ENCODE data around the gene ITFG2. TPM values are rescaled to one million over a fixed set of nuclear protein-coding genes. Genes with fewer than 3 reads are reported as not detected.
"Not testable (repeated sequence)": the region's sequence is repeated elsewhere in the genome, so short reads cannot be mapped to it uniquely, and the experiment has no call there.

Gene ITFG2
- total and polyA plus RNA-seq, 2 experiments from 2014 or later: 17.3 to 32.6 TPM

DNA sequence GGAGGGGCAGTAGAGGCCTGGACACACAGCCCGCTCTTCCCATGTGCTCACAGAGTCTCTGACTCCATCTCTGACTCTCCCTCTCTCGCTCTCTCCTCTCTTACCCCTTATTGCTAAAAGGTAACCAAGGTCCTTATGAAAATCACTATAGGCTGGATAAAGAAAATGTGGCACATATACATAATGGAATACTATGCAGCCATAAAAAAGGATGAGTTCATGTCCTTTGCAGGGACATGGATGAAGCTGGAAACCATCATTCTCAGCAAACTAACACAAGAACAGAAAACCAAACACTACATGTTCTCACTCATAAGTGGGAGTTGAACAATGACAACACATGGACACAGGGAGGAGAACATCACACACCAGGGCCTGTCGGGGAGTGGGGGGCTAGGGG lies 41.9 kb upstream of the ITFG2 start:
- H3K36me3 Mint-ChIP-seq (ENCODE audit: low read depth); H3K9me3 Mint-ChIP-seq; H2AFZ ChIP-seq; H4K20me1 ChIP-seq (replicated peaks; ENCODE audit: insufficient read depth); H3K27ac ChIP-seq (ENCODE audit: low read depth); H3K4me1 ChIP-seq (ENCODE audit: insufficient read depth); H3K4me2 ChIP-seq; H3K36me3 ChIP-seq (ENCODE audit: insufficient read depth); H3K4me1 Mint-ChIP-seq; H3K27me3 ChIP-seq (ENCODE audit: insufficient read depth); H3K4me3 ChIP-seq; H3K9me2 ChIP-seq (ENCODE audit: insufficient read depth); H3K27me3 Mint-ChIP-seq (ENCODE audit: insufficient read depth, low read depth, poor library complexity); ATAC-seq; H3K79me2 ChIP-seq (replicated peaks; ENCODE audit: insufficient read depth); DNase-seq (ENCODE audit: low spot score); H3K4me3 Mint-ChIP-seq; H3F3A ChIP-seq (replicated peaks; ENCODE audit: low read depth); H3K27ac Mint-ChIP-seq: not testable (repeated sequence)

DNA sequence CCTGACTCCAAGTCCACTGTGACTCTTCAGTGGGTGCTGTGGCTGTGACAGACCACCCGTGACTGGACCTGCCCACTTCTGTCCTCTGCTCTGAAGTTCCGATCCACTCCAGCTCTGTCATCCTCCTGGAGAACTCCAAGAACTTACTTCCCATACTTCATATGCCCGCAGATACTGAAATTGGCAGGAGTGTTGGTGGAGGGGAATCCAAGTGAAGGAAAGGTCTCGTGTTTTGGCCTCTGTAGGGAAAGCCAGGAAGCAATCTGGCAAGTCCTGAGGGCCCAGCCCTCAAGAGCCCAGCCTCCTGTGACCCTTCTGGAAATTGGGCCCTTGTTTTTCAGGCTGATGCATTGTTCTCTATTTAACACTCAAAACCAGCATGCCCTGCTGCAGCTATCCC lies 40.1 kb upstream of the ITFG2 start:
- Histone ChIP-seq H3K4me3 (no peak overlapping the region), H3K9me2 (ENCODE audit: insufficient read depth) (0 out of 2 replicates have a peak, but pooled peaks cover 4% of the 10 kb centered on the region), H3K4me2 (no peak overlapping the region), H4K20me1 (replicated peaks; ENCODE audit: insufficient read depth) (no peaks in the 10 kb centered on the region), H3K36me3 (ENCODE audit: insufficient read depth) (no peaks in the 10 kb centered on the region), H3K4me1 (ENCODE audit: insufficient read depth) (peaks cover 1% of the 10 kb centered on the region; the same call in 1 of the 2 replicates), H3K27ac (ENCODE audit: low read depth) (no peak overlapping the region), H3K79me2 (replicated peaks; ENCODE audit: insufficient read depth) (no peaks in the 10 kb centered on the region), H2AFZ (no peak overlapping the region), H3K27me3 (ENCODE audit: insufficient read depth) (no peaks in the 10 kb centered on the region), H3F3A (replicated peaks; ENCODE audit: low read depth) (no peaks in the 10 kb centered on the region)
- Mint-ChIP-seq H3K36me3 (ENCODE audit: low read depth) (peaks cover 3% of the 10 kb centered on the region; the same call in 1 of the 3 replicates), H3K4me1 (peaks cover 3% of the 10 kb centered on the region; the same call in 2 of the 3 replicates), H3K4me3 (no peak overlapping the region), H3K9me3 (no peaks in the 10 kb centered on the region; the same call in 2 of the 3 replicates), H3K27me3 (ENCODE audit: insufficient read depth, low read depth, poor library complexity) (peaks cover 11% of the 10 kb centered on the region), H3K27ac (no peak overlapping the region)
- DNase-seq (ENCODE audit: low spot score): no peak
- ATAC-seq: no peak
- TF ChIP-seq, protein P1, sequence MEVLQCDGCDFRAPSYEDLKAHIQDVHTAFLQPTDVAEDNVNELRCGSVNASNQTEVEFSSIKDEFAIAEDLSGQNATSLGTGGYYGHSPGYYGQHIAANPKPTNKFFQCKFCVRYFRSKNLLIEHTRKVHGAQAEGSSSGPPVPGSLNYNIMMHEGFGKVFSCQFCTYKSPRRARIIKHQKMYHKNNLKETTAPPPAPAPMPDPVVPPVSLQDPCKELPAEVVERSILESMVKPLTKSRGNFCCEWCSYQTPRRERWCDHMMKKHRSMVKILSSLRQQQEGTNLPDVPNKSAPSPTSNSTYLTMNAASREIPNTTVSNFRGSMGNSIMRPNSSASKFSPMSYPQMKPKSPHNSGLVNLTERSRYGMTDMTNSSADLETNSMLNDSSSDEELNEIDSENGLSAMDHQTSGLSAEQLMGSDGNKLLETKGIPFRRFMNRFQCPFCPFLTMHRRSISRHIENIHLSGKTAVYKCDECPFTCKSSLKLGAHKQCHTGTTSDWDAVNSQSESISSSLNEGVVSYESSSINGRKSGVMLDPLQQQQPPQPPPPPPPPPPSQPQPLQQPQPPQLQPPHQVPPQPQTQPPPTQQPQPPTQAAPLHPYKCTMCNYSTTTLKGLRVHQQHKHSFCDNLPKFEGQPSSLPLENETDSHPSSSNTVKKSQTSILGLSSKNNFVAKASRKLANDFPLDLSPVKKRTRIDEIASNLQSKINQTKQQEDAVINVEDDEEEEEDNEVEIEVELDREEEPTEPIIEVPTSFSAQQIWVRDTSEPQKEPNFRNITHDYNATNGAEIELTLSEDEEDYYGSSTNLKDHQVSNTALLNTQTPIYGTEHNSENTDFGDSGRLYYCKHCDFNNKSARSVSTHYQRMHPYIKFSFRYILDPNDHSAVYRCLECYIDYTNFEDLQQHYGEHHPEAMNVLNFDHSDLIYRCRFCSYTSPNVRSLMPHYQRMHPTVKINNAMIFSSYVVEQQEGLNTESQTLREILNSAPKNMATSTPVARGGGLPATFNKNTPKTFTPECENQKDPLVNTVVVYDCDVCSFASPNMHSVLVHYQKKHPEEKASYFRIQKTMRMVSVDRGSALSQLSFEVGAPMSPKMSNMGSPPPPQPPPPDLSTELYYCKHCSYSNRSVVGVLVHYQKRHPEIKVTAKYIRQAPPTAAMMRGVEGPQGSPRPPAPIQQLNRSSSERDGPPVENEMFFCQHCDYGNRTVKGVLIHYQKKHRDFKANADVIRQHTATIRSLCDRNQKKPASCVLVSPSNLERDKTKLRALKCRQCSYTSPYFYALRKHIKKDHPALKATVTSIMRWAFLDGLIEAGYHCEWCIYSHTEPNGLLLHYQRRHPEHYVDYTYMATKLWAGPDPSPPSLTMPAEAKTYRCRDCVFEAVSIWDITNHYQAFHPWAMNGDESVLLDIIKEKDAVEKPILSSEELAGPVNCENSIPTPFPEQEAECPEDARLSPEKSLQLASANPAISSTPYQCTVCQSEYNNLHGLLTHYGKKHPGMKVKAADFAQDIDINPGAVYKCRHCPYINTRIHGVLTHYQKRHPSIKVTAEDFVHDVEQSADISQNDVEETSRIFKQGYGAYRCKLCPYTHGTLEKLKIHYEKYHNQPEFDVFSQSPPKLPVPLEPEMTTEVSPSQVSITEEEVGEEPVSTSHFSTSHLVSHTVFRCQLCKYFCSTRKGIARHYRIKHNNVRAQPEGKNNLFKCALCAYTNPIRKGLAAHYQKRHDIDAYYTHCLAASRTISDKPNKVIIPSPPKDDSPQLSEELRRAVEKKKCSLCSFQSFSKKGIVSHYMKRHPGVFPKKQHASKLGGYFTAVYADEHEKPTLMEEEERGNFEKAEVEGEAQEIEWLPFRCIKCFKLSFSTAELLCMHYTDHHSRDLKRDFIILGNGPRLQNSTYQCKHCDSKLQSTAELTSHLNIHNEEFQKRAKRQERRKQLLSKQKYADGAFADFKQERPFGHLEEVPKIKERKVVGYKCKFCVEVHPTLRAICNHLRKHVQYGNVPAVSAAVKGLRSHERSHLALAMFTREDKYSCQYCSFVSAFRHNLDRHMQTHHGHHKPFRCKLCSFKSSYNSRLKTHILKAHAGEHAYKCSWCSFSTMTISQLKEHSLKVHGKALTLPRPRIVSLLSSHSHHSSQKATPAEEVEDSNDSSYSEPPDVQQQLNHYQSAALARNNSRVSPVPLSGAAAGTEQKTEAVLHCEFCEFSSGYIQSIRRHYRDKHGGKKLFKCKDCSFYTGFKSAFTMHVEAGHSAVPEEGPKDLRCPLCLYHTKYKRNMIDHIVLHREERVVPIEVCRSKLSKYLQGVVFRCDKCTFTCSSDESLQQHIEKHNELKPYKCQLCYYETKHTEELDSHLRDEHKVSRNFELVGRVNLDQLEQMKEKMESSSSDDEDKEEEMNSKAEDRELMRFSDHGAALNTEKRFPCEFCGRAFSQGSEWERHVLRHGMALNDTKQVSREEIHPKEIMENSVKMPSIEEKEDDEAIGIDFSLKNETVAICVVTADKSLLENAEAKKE (CRISPR knock-in tag; IDR thresholded peaks at IDR 0.05): no peak
- TF ChIP-seq JUNB (IDR thresholded peaks at IDR 0.05; ENCODE audit: unreplicated experiment) (no peak), NANOG (IDR thresholded peaks at IDR 0.05; ENCODE audit: borderline replicate concordance) (no peak), CREB1 (CRISPR knock-in tag; IDR thresholded peaks at IDR 0.05; ENCODE audit: low read depth) (no peak), EZH2 (IDR thresholded peaks at IDR 0.05; ENCODE audit: low read depth, unreplicated experiment) (no peak), EZH2phosphoT487 (IDR thresholded peaks at IDR 0.05; ENCODE audit: unreplicated experiment) (no peak)
- TF ChIP-seq, protein P2, sequence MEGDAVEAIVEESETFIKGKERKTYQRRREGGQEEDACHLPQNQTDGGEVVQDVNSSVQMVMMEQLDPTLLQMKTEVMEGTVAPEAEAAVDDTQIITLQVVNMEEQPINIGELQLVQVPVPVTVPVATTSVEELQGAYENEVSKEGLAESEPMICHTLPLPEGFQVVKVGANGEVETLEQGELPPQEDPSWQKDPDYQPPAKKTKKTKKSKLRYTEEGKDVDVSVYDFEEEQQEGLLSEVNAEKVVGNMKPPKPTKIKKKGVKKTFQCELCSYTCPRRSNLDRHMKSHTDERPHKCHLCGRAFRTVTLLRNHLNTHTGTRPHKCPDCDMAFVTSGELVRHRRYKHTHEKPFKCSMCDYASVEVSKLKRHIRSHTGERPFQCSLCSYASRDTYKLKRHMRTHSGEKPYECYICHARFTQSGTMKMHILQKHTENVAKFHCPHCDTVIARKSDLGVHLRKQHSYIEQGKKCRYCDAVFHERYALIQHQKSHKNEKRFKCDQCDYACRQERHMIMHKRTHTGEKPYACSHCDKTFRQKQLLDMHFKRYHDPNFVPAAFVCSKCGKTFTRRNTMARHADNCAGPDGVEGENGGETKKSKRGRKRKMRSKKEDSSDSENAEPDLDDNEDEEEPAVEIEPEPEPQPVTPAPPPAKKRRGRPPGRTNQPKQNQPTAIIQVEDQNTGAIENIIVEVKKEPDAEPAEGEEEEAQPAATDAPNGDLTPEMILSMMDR (conservative IDR thresholded peaks at IDR 0.05; ENCODE audit: low read depth in 2 of 2): no peak

Data from GM23338 (cell line).